Suprapubic skin (tissue), 4 donors: ENCODE measurements around the gene WWOX. TPM values are rescaled to one million over a fixed set of nuclear protein-coding genes. Genes with fewer than 3 reads are reported as not detected.

Experiments used
- DNase-seq, 2 donors: peaks; one replicate each; pipeline ENCODE4 v3.0.0-alpha.2; 2019; ENCODE audit warnings: low spot score in 2 of 2
- H3K27ac ChIP-seq: fragments of 200-600 bp; sonication (generic); one replicate; pipeline ENCODE4 v1.5.1; 2019
- H3K27me3 ChIP-seq: fragments of 200-600 bp; sonication (generic); one replicate; pipeline ENCODE4 v1.5.1; 2019
- H3K36me3 ChIP-seq: fragments of 200-600 bp; sonication (generic); one replicate; pipeline ENCODE4 v1.5.1; 2019
- H3K4me1 ChIP-seq: fragments of 200-600 bp; sonication (generic); one replicate; pipeline ENCODE4 v1.5.1; 2019
- H3K4me3 ChIP-seq: fragments of 200-600 bp; sonication (generic); one replicate; pipeline ENCODE4 v1.5.1; 2019; ENCODE audit warnings: mild to moderate bottlenecking
- H3K9me3 ChIP-seq: fragments of 200-600 bp; sonication (generic); one replicate; pipeline ENCODE4 v1.5.1; 2019
- EP300 ChIP-seq: sonication (generic); formaldehyde crosslinking; IDR thresholded peaks from one replicate; pipeline ENCODE4 v1.6.1; 2017; ENCODE audit warnings: antibody characterized with exemption
- POLR2A ChIP-seq, 2 donors: fragments of 450-650 bp; IDR thresholded peaks; one replicate each; pipeline ENCODE4 v1.6.1; 2017; ENCODE audit warnings: antibody characterized with exemption in 2 of 2, mild to moderate bottlenecking in 2 of 2, moderate library complexity in 2 of 2
- POLR2AphosphoS5 ChIP-seq, 3 donors: sonication (generic); formaldehyde crosslinking; IDR thresholded peaks; one replicate each; pipeline ENCODE4 v1.6.1; 2017; ENCODE audit warnings: antibody characterized with exemption in 3 of 3
- WGBS: methylation state at CpG from one replicate; pipeline ENCODE4 v1.1.5; 2018; 5-methylcytosine and 5-hydroxymethylcytosine counted together
- total RNA-seq, 4 donors: library from RNA; depleted of rRNA; stranded (reverse); fragments of >200 nt; gene quantifications; one replicate each; pipeline ENCODE4 v1.1.0, GENCODE V29; 2016
- TF ChIP-seq, protein P1 (sequence below), 2 donors: fragments of 200-600 bp in 1 of 2; fragments of 450-650 bp in 1 of 2; sonication (generic) in 1 of 2; IDR thresholded peaks; one replicate each; pipeline ENCODE4 v1.5.1; 2016 to 2019; ENCODE audit warnings: antibody characterized with exemption in 2 of 2, mild to moderate bottlenecking in 1 of 2, moderate library complexity in 1 of 2

The WWOX gene
- total RNA-seq, 4 donors from 2014 or later: 29.6 to 104 (median 47.3) TPM

GRCh38 chr16:78715106-78715505 lies 615.7 kb downstream of the WWOX start:
- TF ChIP-seq, protein P1, sequence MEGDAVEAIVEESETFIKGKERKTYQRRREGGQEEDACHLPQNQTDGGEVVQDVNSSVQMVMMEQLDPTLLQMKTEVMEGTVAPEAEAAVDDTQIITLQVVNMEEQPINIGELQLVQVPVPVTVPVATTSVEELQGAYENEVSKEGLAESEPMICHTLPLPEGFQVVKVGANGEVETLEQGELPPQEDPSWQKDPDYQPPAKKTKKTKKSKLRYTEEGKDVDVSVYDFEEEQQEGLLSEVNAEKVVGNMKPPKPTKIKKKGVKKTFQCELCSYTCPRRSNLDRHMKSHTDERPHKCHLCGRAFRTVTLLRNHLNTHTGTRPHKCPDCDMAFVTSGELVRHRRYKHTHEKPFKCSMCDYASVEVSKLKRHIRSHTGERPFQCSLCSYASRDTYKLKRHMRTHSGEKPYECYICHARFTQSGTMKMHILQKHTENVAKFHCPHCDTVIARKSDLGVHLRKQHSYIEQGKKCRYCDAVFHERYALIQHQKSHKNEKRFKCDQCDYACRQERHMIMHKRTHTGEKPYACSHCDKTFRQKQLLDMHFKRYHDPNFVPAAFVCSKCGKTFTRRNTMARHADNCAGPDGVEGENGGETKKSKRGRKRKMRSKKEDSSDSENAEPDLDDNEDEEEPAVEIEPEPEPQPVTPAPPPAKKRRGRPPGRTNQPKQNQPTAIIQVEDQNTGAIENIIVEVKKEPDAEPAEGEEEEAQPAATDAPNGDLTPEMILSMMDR (IDR thresholded peaks at IDR 0.05): no peak
- TF ChIP-seq POLR2AphosphoS5 (IDR thresholded peaks at IDR 0.05): no peak
- TF ChIP-seq POLR2A (IDR thresholded peaks at IDR 0.05): no peak
- TF ChIP-seq EP300: no peak
- WGBS: 72% methylated on average over 3 of the region's 3 CpGs
- no peak for DNase-seq

GRCh38 chr16:78715673-78716072 lies 616.2 kb downstream of the WWOX start:
- H3K27me3 ChIP-seq: no peaks in the 10 kb centered on the region
- no peaks in the 10 kb centered on the region for H3K4me1 ChIP-seq
- H3K27ac ChIP-seq: no peak overlapping the region
- H3K4me3 ChIP-seq: no peak overlapping the region
- WGBS: 96% methylated on average over 4 of the region's 4 CpGs
- no peaks in the 10 kb centered on the region for H3K9me3 ChIP-seq
- DNase-seq: no peak
- no peaks in the 10 kb centered on the region for H3K36me3 ChIP-seq
- TF ChIP-seq POLR2AphosphoS5 (IDR thresholded peaks at IDR 0.05): no peak
- no peak for TF ChIP-seq POLR2A (IDR thresholded peaks at IDR 0.05)
- TF ChIP-seq EP300: no peak
- TF ChIP-seq, protein P1 (IDR thresholded peaks at IDR 0.05): no peak

More at GRCh38 chr16:78715106-78715505, 615.7 kb downstream of the WWOX start:
- Histone ChIP-seq H3K36me3 (no peaks in the 10 kb centered on the region), H3K4me3 (no peak overlapping the region), H3K9me3 (no peaks in the 10 kb centered on the region), H3K27ac (no peak overlapping the region), H3K27me3 (no peaks in the 10 kb centered on the region), H3K4me1 (no peaks in the 10 kb centered on the region)

GRCh38 chr16:78718141-78718540 lies 618.7 kb downstream of the WWOX start:
- WGBS: 62% methylated on average over 2 of the region's 2 CpGs
- Histone ChIP-seq H3K36me3 (no peaks in the 10 kb centered on the region), H3K9me3 (no peaks in the 10 kb centered on the region), H3K4me1 (no peaks in the 10 kb centered on the region), H3K4me3 (no peak overlapping the region), H3K27me3 (no peaks in the 10 kb centered on the region), H3K27ac (no peak overlapping the region)
- no peak for TF ChIP-seq EP300
- no peak for TF ChIP-seq POLR2AphosphoS5 (IDR thresholded peaks at IDR 0.05)
- no peak for TF ChIP-seq POLR2A (IDR thresholded peaks at IDR 0.05)
- TF ChIP-seq, protein P1 (IDR thresholded peaks at IDR 0.05): no peak
- DNase-seq: no peak

DNA sequence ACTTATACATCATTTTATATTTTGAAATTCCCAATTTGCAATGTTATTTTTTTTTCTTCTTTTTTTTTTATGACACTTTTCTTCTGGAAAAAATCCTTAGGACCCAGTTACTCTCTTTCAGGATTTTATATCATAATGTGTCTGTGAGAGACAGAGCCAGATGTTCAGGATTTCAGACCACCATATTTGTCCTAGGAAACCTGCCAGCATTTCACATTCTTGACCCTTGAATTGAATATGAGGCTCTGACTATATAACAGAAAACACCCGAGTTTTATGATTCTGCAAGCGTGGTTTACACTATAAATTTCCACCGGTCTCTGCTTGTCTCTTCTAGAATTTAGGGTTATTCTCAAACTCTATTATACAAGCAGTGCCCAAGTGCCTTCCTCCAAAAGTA lies 621.0 kb downstream of the WWOX start:
- H3K36me3 ChIP-seq: no peaks in the 10 kb centered on the region
- 73% methylated on average over 3 of the region's 3 CpGs for WGBS
- H3K4me1 ChIP-seq: no peaks in the 10 kb centered on the region
- H3K4me3 ChIP-seq: no peak overlapping the region
- no peaks in the 10 kb centered on the region for H3K27me3 ChIP-seq
- TF ChIP-seq POLR2AphosphoS5 (IDR thresholded peaks at IDR 0.05) (no peak), POLR2A (IDR thresholded peaks at IDR 0.05) (no peak), EP300 (no peak)
- TF ChIP-seq, protein P1 (IDR thresholded peaks at IDR 0.05): no peak
- no peaks in the 10 kb centered on the region for H3K9me3 ChIP-seq
- no peak for DNase-seq
- no peak overlapping the region for H3K27ac ChIP-seq

DNA sequence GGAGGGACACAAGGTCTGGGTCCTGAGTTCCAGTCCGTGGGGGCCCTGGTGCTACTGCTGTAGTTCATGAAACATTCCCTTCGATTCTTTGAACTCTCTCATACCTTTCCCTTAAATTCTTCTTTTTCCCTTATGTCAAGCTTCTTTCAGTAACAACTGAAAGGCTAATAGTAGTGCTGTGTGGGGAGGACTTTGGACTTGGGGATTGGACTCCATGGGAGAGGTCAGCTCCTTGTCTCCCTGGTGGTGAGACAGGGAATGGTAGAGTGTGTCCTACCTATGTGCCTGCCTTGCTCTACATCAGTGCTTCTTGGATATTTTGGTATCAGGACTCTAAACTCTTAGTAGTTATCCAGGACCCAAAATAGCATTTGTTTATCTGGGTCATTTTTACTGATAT lies 628.1 kb downstream of the WWOX start:
- no peak for DNase-seq
- WGBS: 100% methylated on average over 2 of the region's 2 CpGs
- Histone ChIP-seq H3K36me3 (no peaks in the 10 kb centered on the region), H3K27me3 (no peaks in the 10 kb centered on the region), H3K4me3 (no peak overlapping the region), H3K27ac (no peak overlapping the region), H3K4me1 (no peaks in the 10 kb centered on the region), H3K9me3 (no peaks in the 10 kb centered on the region)
- no peak for TF ChIP-seq POLR2A (IDR thresholded peaks at IDR 0.05)
- TF ChIP-seq POLR2AphosphoS5 (IDR thresholded peaks at IDR 0.05): no peak

- no peaks in the 10 kb centered on the region for H3K36me3 ChIP-seq
- H3K4me3 ChIP-seq: no peak overlapping the region
- H3K27me3 ChIP-seq: no peaks in the 10 kb centered on the region
- no peak for DNase-seq
- TF ChIP-seq POLR2AphosphoS5 (IDR thresholded peaks at IDR 0.05) (no peak), EP300 (no peak), POLR2A (IDR thresholded peaks at IDR 0.05) (no peak)
- TF ChIP-seq, protein P1 (IDR thresholded peaks at IDR 0.05): no peak
- 93% methylated on average over 2 of the region's 2 CpGs for WGBS
- no peaks in the 10 kb centered on the region for H3K4me1 ChIP-seq
- H3K9me3 ChIP-seq: no peaks in the 10 kb centered on the region
- no peak overlapping the region for H3K27ac ChIP-seq
Measured at GRCh38 chr16:78729687-78730086, 630.2 kb downstream of the WWOX start.
